Natural killer cell (primary cell): ENCODE measurements around the gene ASTN2. TPM values are rescaled to one million over a fixed set of nuclear protein-coding genes. Genes with fewer than 3 reads are reported as not detected.

Experiments used
- ATAC-seq, 3 donors: fragments of 150-1000 bp in 2 of 3; fragments of 200-7000 bp in 1 of 3; cut with Tn5 transposase; 1 replicate in 1 of 3; 2 replicates in 2 of 3; pipeline ENCODE4 v1.10.0; 2021; ENCODE audit warnings: mild to moderate bottlenecking in 2 of 3, moderate library complexity in 2 of 3
- DNase-seq, 2 donors: peaks; one replicate each; pipeline versions ENCODE4 v3.0.0 to v3.0.0-alpha.2; 2013 to 2021; ENCODE audit warnings: mixed read lengths in 1 of 2
- H3K27ac ChIP-seq: one replicate; pipeline ENCODE4 v1.5.1; 2013; ENCODE audit warnings: mild to moderate bottlenecking, low read length
- H3K27me3 ChIP-seq: one replicate; pipeline ENCODE4 v1.6.1; 2013; ENCODE audit warnings: low read length; ENCODE audit not compliant: control insufficient read depth, insufficient read depth
- H3K36me3 ChIP-seq: one replicate; pipeline ENCODE4 v1.6.1; 2013; ENCODE audit warnings: low read length; ENCODE audit not compliant: control insufficient read depth, insufficient read depth
- H3K4me1 ChIP-seq: one replicate; pipeline ENCODE4 v1.6.1; 2013; ENCODE audit warnings: low read length; ENCODE audit not compliant: control insufficient read depth, insufficient read depth
- H3K4me3 ChIP-seq: one replicate; pipeline ENCODE4 v1.5.1; 2013; ENCODE audit warnings: low read length
- H3K9me3 ChIP-seq: one replicate; pipeline ENCODE4 v1.6.1; 2013; ENCODE audit warnings: low read length; ENCODE audit not compliant: control insufficient read depth, insufficient read depth
- H3K27ac Mint-ChIP-seq, 2 donors: one replicate each; pipeline ENCODE4 v1.8.0; 2022; ENCODE audit warnings: mild to moderate bottlenecking in 2 of 2, mixed read lengths in 2 of 2, moderate library complexity in 1 of 2
- H3K27me3 Mint-ChIP-seq, 2 donors: one replicate each; pipeline ENCODE4 v1.8.0; 2022; ENCODE audit warnings: low read depth in 2 of 2, mixed read lengths in 2 of 2
- H3K36me3 Mint-ChIP-seq: one replicate; pipeline ENCODE4 v1.8.0; 2022; ENCODE audit warnings: mixed read lengths
- H3K4me1 Mint-ChIP-seq, 2 donors: one replicate each; pipeline ENCODE4 v1.8.0; 2022; ENCODE audit warnings: mixed read lengths in 2 of 2
- H3K4me3 Mint-ChIP-seq: one replicate; pipeline ENCODE4 v1.8.0; 2022; ENCODE audit warnings: mild to moderate bottlenecking, moderate library complexity, mixed read lengths
- H3K9me3 Mint-ChIP-seq, 2 donors: one replicate each; pipeline ENCODE4 v1.8.0; 2022; ENCODE audit warnings: mixed read lengths in 2 of 2
- WGBS: methylation state at CpG from one replicate; pipeline ENCODE4 v1.1.7; 2013; ENCODE audit warnings: missing lambda C conversion rate; ENCODE audit not compliant: insufficient coverage; 5-methylcytosine and 5-hydroxymethylcytosine counted together
- intact Hi-C: fragments of 100-400 bp; cut with micrococcal nuclease; formaldehyde crosslinking; loops from one replicate; pipeline ENCODE4 v1.14.2; 2022
- total RNA-seq, 4 donors: library from RNA; stranded (reverse); fragments of 120-200 nt in 1 of 4; gene quantifications; one replicate each; pipeline versions ENCODE4 v1.2.3 to v1.2.4, GENCODE V29; 2013 to 2022
- TF ChIP-seq, protein P1 (sequence below): fragments of 200-600 bp; IDR thresholded peaks from one replicate; pipeline ENCODE4 v1.8.0; 2022; ENCODE audit warnings: antibody characterized with exemption

The ASTN2 gene
- total RNA-seq, 3 donors from 2014 or later (not counting 1 experiment from before 2014, with no cell fraction given) = 3.0 to 3.5 (median 3.2) TPM

DNA sequence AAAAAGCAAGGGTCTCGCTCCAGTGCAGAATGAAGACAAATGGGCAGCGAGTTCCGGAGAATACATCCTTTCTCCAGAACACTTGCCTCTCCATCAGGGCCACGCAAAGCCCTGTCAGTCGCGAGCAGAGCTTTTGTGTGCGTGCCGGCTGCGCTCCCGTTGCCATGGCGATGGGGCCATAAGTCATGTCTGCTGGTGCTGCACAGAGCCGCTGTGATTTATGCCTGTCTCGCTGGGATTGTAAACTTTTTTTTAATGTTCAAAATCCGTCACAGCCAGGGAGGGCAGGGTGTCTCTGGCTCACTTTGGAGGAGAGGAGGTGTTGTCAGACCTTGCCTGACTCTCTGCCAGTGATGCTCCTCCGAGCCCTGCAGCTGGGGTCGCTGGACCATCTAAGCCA lies 455.0 kb downstream of the ASTN2 start:
- Histone ChIP-seq H3K9me3 (no peaks in the 10 kb centered on the region), H3K36me3 (no peaks in the 10 kb centered on the region), H3K27me3 (no peaks in the 10 kb centered on the region), H3K4me1 (peaks cover 29% of the 10 kb centered on the region), H3K4me3 (no peak overlapping the region), H3K27ac (no peak overlapping the region)
- intact Hi-C loops = loop anchor here (2.0 kb wide), 1 partner anchor 27 kb away; no protein-coding TSS in a partner anchor
- Mint-ChIP-seq H3K36me3 (no peaks in the 10 kb centered on the region), H3K4me3 (no peak overlapping the region), H3K4me1 (peaks cover 9 to 32% of the 10 kb centered on the region in 2 donors), H3K27ac (peak overlapping the region in 1 of 2 donors; percentile 85), H3K9me3 (peaks cover 5 to 16% of the 10 kb centered on the region in 2 donors), H3K27me3 (no peaks in the 10 kb centered on the region)
- WGBS = 23% methylated on average over 16 of the region's 16 CpGs
- TF ChIP-seq, protein P1, sequence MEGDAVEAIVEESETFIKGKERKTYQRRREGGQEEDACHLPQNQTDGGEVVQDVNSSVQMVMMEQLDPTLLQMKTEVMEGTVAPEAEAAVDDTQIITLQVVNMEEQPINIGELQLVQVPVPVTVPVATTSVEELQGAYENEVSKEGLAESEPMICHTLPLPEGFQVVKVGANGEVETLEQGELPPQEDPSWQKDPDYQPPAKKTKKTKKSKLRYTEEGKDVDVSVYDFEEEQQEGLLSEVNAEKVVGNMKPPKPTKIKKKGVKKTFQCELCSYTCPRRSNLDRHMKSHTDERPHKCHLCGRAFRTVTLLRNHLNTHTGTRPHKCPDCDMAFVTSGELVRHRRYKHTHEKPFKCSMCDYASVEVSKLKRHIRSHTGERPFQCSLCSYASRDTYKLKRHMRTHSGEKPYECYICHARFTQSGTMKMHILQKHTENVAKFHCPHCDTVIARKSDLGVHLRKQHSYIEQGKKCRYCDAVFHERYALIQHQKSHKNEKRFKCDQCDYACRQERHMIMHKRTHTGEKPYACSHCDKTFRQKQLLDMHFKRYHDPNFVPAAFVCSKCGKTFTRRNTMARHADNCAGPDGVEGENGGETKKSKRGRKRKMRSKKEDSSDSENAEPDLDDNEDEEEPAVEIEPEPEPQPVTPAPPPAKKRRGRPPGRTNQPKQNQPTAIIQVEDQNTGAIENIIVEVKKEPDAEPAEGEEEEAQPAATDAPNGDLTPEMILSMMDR = no peak
- ATAC-seq (peak in 1 of 3 donors; percentile 29), DNase-seq (no peak)

DNA sequence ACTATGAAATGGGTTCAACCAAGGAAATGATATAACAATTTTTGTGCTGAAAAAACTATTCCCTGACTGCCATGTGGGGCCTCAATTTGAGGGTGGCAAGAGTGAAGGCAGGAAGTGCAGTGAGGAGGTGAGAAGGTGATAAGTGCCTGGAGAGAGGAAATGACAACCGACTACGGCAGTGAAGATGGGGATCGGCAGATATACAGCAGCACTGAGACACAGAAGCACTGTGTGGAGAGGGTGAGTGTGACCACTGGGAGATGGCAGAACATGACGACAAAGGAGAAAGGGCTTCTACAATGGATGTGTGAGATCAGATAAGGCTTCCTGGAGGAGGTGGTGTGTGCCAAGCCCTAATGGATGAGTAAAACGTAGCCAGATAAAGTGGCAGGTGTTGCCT lies 456.0 kb downstream of the ASTN2 start:
- Histone ChIP-seq H3K4me1 (peaks cover 29% of the 10 kb centered on the region), H3K9me3 (no peaks in the 10 kb centered on the region), H3K27me3 (no peaks in the 10 kb centered on the region), H3K4me3 (no peak overlapping the region), H3K36me3 (no peaks in the 10 kb centered on the region), H3K27ac (peak overlapping the region; percentile 66)
- peak overlapping the region in 1 of 2 donors; percentile 85 for H3K27ac Mint-ChIP-seq
- H3K36me3 Mint-ChIP-seq = no peaks in the 10 kb centered on the region
- TF ChIP-seq, protein P1 = no peak
- 8% methylated on average over 5 of the region's 5 CpGs for WGBS
- intact Hi-C loops = loop anchor here (2.0 kb wide), 1 partner anchor 28 kb away; no protein-coding TSS in a partner anchor
- DNase-seq = peak in 1 of 2 donors; percentile 11
- H3K27me3 Mint-ChIP-seq = no peaks in the 10 kb centered on the region
- H3K9me3 Mint-ChIP-seq = peaks cover 5 to 15% of the 10 kb centered on the region in 2 donors
- peaks cover 9 to 32% of the 10 kb centered on the region in 2 donors for H3K4me1 Mint-ChIP-seq
- peak overlapping the region; percentile 29 for H3K4me3 Mint-ChIP-seq
- ATAC-seq = peak; percentile 42 to 68 (median 66)

DNA sequence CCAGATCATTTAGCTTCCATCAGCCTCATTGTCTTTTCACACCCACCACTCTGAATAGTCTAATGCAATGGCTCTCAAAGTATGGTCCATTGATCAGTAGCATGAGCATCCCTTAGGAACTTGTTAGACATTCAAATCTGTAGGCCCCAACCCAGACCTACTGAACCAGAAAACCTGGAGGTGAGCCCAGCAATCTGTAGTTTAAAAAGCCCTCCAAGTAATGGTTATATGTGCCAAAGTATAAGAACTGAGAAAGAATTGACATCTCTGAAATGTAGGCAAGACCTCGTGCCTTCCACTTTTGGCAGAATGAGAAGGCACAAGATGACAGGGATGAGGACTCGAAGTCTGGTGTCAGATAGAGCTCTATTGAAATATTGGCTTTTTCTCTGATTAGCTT lies 460.1 kb downstream of the ASTN2 start:
- DNase-seq (no peak), ATAC-seq (no peak)
- H3K36me3 Mint-ChIP-seq = no peaks in the 10 kb centered on the region
- Histone ChIP-seq H3K27ac (no peak overlapping the region), H3K36me3 (no peaks in the 10 kb centered on the region), H3K9me3 (no peaks in the 10 kb centered on the region), H3K4me3 (no peak overlapping the region), H3K27me3 (no peaks in the 10 kb centered on the region), H3K4me1 (peaks cover 21% of the 10 kb centered on the region)
- H3K27ac Mint-ChIP-seq = no peak overlapping the region
- H3K4me3 Mint-ChIP-seq = no peak overlapping the region
- H3K4me1 Mint-ChIP-seq = peaks cover 9 to 31% of the 10 kb centered on the region in 2 donors
- TF ChIP-seq, protein P1 = no peak
- H3K9me3 Mint-ChIP-seq = peaks cover 0 to 8% of the 10 kb centered on the region in 2 donors
- H3K27me3 Mint-ChIP-seq = no peaks in the 10 kb centered on the region
- intact Hi-C loops = no loop called here
- WGBS = 77% methylated on average over 2 of the region's 2 CpGs

DNA sequence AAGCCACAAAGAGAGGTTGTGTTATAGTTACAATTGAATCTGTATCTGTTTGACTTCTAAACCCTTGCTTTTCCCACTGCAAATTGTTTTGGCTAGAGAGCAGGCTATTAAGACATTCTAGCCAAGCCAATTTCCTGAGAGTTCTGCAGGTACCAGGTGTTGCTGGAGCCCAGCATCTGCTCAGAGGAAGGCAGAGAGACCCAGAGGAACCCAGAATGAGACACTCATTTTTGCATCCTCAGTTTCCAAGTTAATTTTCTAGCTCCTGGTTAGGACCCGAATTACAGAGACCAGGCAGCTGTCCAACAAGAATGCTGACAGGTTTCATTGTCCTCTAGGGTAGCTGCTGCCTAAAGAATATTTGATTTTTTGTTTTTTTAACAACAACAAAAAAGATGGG lies 461.6 kb downstream of the ASTN2 start:
- no peaks in the 10 kb centered on the region for H3K9me3 ChIP-seq
- no peak overlapping the region for H3K4me3 Mint-ChIP-seq
- no peak overlapping the region for H3K27ac ChIP-seq
- H3K4me1 Mint-ChIP-seq = peaks cover 0 to 16% of the 10 kb centered on the region in 2 donors
- intact Hi-C loops = no loop called here
- no peak for DNase-seq
- no peaks in the 10 kb centered on the region for H3K36me3 Mint-ChIP-seq
- 64% methylated on average over 1 of the region's 1 CpG for WGBS
- H3K4me1 ChIP-seq = peaks cover 7% of the 10 kb centered on the region
- H3K9me3 Mint-ChIP-seq = peaks cover 0 to 8% of the 10 kb centered on the region in 2 donors
- no peak for ATAC-seq
- TF ChIP-seq, protein P1 = no peak
- no peaks in the 10 kb centered on the region for H3K36me3 ChIP-seq
- no peak overlapping the region for H3K4me3 ChIP-seq
- no peaks in the 10 kb centered on the region for H3K27me3 ChIP-seq
- no peak overlapping the region for H3K27ac Mint-ChIP-seq
- H3K27me3 Mint-ChIP-seq = no peaks in the 10 kb centered on the region
